ENCODE measurements around the gene ADSS1.

ADSS1 gene

DNA sequence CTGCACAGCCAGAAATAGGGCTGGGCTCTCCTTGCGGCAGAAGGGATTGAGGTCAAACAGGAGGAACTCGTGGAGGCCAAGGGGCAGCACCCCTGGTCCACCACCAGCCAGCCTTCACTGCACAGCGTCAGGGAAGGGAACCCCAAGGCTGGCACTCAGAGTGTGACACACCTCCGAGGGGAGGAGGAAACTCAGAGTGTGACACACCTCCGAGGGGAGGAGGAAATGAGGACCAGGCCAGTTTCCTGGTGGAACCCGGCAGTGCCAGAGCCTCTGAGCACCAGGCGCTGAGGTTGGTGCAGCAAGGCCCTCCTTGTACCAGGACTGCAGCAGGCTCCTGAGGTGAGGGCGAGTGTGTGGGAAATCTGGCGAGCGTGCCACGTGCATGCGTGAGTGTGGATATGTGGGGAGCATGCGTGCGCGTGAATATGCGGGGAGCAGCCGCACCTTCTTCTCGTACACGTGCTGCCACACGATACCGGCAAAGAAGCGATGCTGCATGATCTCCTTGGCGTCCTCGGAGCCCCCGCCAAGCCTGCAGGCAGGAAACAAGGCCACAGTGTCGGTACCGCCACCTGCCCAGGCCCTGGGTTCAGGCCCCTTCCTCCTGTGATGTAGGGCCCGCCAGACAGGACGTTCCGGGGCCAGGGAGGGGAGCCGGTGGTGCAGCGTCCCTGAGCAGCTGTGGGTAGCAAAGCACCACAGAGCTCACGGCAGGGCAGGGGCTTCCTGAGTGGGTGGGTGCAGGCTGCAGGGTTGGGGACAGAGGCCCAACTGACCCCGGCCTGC is 48.1 kb downstream of the ADSS1 start:
- TF ChIP-seq POLR2AphosphoS5 (IDR thresholded peaks at IDR 0.05; ENCODE audit: borderline replicate concordance, low read depth, low read length) (no peak), FOXP2 (optimal IDR thresholded peaks at IDR 0.05; ENCODE audit: control extremely low read depth, extremely low read length, insufficient read depth) (no peak), EZH2 (IDR thresholded peaks at IDR 0.05) (no peak)
- no peak overlapping the region for H3K27ac ChIP-seq
- no peak for DNase-seq (ENCODE audit: low read depth, low spot score)
- H3K36me3 ChIP-seq (ENCODE audit: insufficient read depth, low read length) = peaks cover 17% of the 10 kb centered on the region; the same call in 1 of the 2 replicates
- no peak overlapping the region for H3K9ac ChIP-seq (ENCODE audit: insufficient read length)
- no peak overlapping the region for H3K4me3 ChIP-seq
- peaks cover 5% of the 10 kb centered on the region; the same call in 1 of the 2 replicates for H3K9me3 ChIP-seq (ENCODE audit: low read depth, low read length)

DNA sequence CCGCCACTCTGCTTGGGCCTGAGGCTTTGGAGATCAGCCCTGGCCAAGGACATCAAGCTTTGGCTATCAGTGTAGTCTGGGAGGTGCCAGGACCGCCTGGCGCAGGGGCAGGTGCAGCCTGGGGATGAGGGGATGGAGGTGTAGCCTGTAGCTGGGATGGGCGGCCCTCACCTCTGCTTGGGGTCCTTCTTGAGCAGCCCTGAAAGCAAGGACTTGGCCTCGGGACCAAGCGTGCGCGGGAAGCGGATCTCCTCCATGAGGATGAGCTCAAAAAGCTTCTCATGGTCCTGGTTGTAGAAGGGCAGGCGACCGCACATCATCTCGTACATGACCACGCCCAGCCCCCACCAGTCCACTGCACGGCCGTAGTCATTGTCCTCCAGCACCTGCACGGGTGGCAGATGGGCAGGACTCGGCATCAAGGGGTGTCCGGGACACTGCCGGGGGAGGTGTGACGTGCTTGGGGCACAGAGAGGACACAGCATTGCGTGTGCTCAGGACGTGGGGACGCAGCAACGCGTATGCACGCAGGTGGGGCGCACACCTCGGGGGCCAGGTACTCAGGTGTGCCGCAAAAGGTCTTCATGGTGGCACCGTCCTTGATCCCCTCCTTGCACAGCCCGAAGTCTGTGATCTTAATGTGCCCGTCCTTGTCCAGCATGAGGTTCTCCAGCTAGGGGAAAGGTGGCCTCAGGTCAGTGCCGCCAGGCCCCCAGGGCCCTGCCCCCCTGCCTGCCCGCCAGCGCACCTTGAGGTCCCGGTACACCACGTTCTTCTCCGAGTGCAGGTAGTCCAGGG is 48.9 kb downstream of the ADSS1 start:
- H3K9me3 ChIP-seq (ENCODE audit: low read depth, low read length) = peaks cover 5% of the 10 kb centered on the region; the same call in 1 of the 2 replicates
- TF ChIP-seq FOXP2 (optimal IDR thresholded peaks at IDR 0.05; ENCODE audit: control extremely low read depth, extremely low read length, insufficient read depth) (no peak), EZH2 (IDR thresholded peaks at IDR 0.05) (no peak), POLR2AphosphoS5 (IDR thresholded peaks at IDR 0.05; ENCODE audit: borderline replicate concordance, low read depth, low read length) (no peak)
- peaks cover 17% of the 10 kb centered on the region; the same call in 1 of the 2 replicates for H3K36me3 ChIP-seq (ENCODE audit: insufficient read depth, low read length)
- H3K27ac ChIP-seq = no peak overlapping the region
- no peak for DNase-seq (ENCODE audit: low read depth, low spot score)
- no peak overlapping the region for H3K9ac ChIP-seq (ENCODE audit: insufficient read length)
- no peak overlapping the region for H3K4me3 ChIP-seq

DNA sequence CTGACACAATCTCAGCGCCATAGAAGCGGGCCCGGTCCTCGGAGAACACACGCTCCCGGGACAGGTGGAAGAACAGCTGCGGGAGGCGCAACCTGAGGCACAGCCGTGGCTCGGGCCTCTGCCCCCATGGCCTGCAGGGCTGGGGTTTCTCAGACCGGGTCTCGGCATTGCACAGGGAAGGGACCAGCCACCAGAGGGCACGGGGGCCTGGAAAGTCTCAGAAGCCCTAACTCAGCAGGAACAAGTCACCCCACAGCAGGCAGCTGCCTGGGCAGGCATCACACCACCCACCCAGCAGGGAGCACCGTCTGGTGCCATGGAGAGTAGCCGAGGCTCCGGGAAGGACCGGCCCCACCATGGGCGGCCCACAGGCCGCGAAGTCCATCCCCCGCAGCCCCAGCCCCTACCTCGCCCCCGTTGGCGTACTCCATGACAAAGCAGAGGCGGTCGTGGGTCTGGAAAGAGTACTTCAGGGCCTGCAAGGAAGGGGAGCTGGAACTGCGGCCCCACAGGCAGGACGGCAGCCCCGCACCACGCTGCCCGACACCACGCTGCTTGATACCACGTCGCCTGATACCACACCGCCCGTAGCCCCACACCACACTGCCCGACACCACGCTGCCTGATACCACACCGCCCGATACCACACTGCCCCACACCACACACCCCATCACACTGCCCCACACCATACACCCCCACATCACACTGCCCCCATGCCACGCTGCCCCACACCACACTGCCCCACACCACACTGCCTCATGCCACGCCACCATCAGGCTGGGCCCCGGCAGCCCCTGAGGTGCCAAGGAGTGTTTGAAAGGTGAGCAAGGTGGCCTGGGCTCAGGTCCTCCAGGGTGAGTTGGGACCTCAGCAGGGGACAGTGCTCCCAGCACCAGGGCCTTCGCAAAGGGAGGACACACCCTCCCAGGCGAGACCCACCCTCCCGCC is 49.8 kb downstream of the ADSS1 start:
- Histone ChIP-seq H3K4me3 (no peak overlapping the region), H3K27ac (no peak overlapping the region), H3K36me3 (ENCODE audit: insufficient read depth, low read length) (peaks cover 17% of the 10 kb centered on the region; the same call in 1 of the 2 replicates), H3K9me3 (ENCODE audit: low read depth, low read length) (peaks cover 5% of the 10 kb centered on the region; the same call in 1 of the 2 replicates), H3K9ac (ENCODE audit: insufficient read length) (no peak overlapping the region)
- TF ChIP-seq EZH2 (IDR thresholded peaks at IDR 0.05) (no peak), POLR2AphosphoS5 (IDR thresholded peaks at IDR 0.05; ENCODE audit: borderline replicate concordance, low read depth, low read length) (no peak), FOXP2 (optimal IDR thresholded peaks at IDR 0.05; ENCODE audit: control extremely low read depth, extremely low read length, insufficient read depth) (no peak)
- DNase-seq (ENCODE audit: low read depth, low spot score) = no peak

DNA sequence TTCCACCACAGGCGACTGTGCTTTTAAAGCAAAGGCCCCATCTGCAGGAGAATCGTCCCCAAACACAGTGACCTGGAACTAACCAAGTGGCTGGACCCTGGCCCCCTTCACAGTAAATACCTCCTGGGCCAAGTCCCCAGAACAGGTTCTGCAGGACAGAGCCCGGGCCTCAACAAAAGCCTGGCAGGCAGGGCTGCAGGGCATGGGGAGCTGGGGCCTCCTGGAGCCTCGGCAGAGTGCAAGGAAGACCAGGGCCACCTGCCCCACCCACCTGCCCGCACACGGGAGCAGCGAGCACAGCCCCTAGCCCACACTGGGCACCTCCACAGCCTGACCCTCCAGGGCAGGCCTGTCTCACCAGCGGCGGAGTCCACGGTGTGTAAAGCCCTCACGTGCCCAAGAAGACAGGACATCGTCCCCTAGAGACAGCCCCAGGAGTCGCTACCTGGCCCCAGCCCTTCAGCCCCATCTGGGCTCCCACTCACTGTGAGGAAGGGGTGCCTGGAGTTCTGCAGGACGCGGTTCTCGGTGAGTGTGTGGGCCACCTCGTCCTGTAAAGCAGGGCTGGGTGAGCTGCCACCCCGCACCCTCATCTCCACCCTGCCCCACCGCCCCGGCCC is 50.5 kb downstream of the ADSS1 start:
- DNase-seq (ENCODE audit: low read depth, low spot score) = no peak
- no peak for TF ChIP-seq FOXP2 (optimal IDR thresholded peaks at IDR 0.05; ENCODE audit: control extremely low read depth, extremely low read length, insufficient read depth)
- no peak; the same call in 1 of the 2 replicates for TF ChIP-seq POLR2AphosphoS5 (IDR thresholded peaks at IDR 0.05; ENCODE audit: borderline replicate concordance, low read depth, low read length)
- no peak for TF ChIP-seq EZH2 (IDR thresholded peaks at IDR 0.05)
- Histone ChIP-seq H3K4me3 (no peak overlapping the region), H3K27ac (no peak overlapping the region), H3K36me3 (ENCODE audit: insufficient read depth, low read length) (peaks cover 17% of the 10 kb centered on the region; the same call in 1 of the 2 replicates), H3K9ac (ENCODE audit: insufficient read length) (no peak overlapping the region), H3K9me3 (ENCODE audit: low read depth, low read length) (peaks cover 5% of the 10 kb centered on the region; the same call in 1 of the 2 replicates)

DNA sequence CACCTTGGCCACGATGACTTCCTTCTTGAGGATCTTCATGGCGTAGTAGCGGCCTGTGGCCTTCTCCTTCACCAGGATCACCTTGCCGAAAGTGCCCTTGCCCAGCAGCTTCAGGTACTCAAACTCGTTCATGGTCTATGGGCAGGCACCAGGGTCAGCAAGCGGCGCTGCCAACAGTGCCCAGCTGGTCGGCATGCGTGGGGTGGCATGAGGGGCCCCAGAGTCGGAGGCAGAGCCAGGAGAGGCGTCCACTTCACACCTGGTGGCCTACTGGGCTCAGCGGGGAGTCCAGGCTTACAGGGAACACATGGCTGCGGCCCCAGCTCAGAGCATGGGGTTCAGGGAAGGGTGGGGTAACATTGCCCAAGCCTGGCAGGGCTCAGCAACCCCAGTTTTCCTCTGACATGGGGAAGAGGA is 51.1 kb downstream of the ADSS1 start:
- DNase-seq (ENCODE audit: low read depth, low spot score) = no peak
- H3K27ac ChIP-seq = no peak overlapping the region
- peaks cover 17% of the 10 kb centered on the region; the same call in 1 of the 2 replicates for H3K36me3 ChIP-seq (ENCODE audit: insufficient read depth, low read length)
- H3K9me3 ChIP-seq (ENCODE audit: low read depth, low read length) = peaks cover 5% of the 10 kb centered on the region; the same call in 1 of the 2 replicates
- TF ChIP-seq POLR2AphosphoS5 (IDR thresholded peaks at IDR 0.05; ENCODE audit: borderline replicate concordance, low read depth, low read length) = no peak
- TF ChIP-seq EZH2 (IDR thresholded peaks at IDR 0.05) = no peak
- TF ChIP-seq FOXP2 (optimal IDR thresholded peaks at IDR 0.05; ENCODE audit: control extremely low read depth, extremely low read length, insufficient read depth) = no peak
- no peak overlapping the region for H3K4me3 ChIP-seq
- H3K9ac ChIP-seq (ENCODE audit: insufficient read length) = no peak overlapping the region

DNA sequence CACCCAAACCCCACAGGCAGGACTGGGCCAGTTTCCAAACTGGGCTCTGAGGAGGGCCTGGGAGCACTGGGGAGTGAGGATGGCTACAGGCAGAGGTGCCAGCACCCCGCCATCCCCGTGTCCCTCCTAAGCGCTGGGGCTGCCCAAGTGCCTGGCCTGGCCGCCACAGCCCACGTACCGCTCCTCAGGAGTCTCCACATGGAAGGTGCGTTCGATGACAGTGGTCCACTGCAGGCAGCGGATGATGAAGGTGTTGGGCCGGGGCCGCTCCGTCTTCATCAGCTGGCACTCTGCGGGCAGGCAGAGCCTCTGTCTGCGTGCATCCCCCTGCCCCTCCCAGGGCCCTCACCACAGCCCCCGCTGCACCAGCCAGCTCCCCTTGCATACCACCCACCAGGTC is 52.5 kb downstream of the ADSS1 start:
- DNase-seq (ENCODE audit: low read depth, low spot score) = no peak
- H3K27ac ChIP-seq = no peak overlapping the region
- TF ChIP-seq EZH2 (IDR thresholded peaks at IDR 0.05) = no peak
- TF ChIP-seq POLR2AphosphoS5 (IDR thresholded peaks at IDR 0.05; ENCODE audit: borderline replicate concordance, low read depth, low read length) = no peak
- TF ChIP-seq FOXP2 (optimal IDR thresholded peaks at IDR 0.05; ENCODE audit: control extremely low read depth, extremely low read length, insufficient read depth) = no peak
- H3K4me3 ChIP-seq = no peak overlapping the region
- H3K9me3 ChIP-seq (ENCODE audit: low read depth, low read length) = no peaks in the 10 kb centered on the region
- peaks cover 12% of the 10 kb centered on the region; the same call in 1 of the 2 replicates for H3K36me3 ChIP-seq (ENCODE audit: insufficient read depth, low read length)
- H3K9ac ChIP-seq (ENCODE audit: insufficient read length) = no peak overlapping the region

All from SK-N-MC (cell line).